T-cell (primary cell): ENCODE results near the gene ATP5MC2. TPM values are rescaled to one million over a fixed set of nuclear protein-coding genes. Genes with fewer than 3 reads are reported as not detected.
A peak's percentile ranks its signal among the peaks of the same experiment; 100 is the strongest.

Source experiments
- ATAC-seq, 4 experiments: fragments of 200-7000 bp in 3 of 4; fragments of 150-1000 bp in 1 of 4; cut with Tn5 transposase; replicated peaks in 1 of 4; 1 replicate in 3 of 4; 2 replicates in 1 of 4; pipeline ENCODE4 v1.10.0; 2021; ENCODE audit warnings: moderate library complexity in 3 of 4, mild to moderate bottlenecking in 2 of 4, moderate number of reproducible peaks in 1 of 4
- CTCF ChIA-PET, 2 donors: fragments of 300-600 bp; sonication (Branson Sonifier 250); formaldehyde crosslinking; loops; one replicate each; lab custom pipeline; 2022; ENCODE audit warnings: antibody characterized with exemption in 2 of 2; lab: Charles Lee
- POLR2A ChIA-PET, 2 donors: fragments of 300-600 bp; sonication (Branson Sonifier 250); formaldehyde crosslinking; loops; one replicate each; lab custom pipeline; 2022; ENCODE audit warnings: antibody characterized with exemption in 2 of 2; lab: Charles Lee
- DNase-seq, 35 experiments: peaks; one replicate each; pipeline versions ENCODE4 v3.0.0 to v3.0.0-alpha.2; 2013 to 2023
- H3K27ac ChIP-seq: one replicate; pipeline ENCODE4 v1.5.1; 2013; ENCODE audit warnings: low read length
- H3K27me3 ChIP-seq, 2 experiments: replicated peaks in 1 of 2; 1 replicate in 1 of 2; 2 replicates in 1 of 2; pipeline versions ENCODE4 v1.6.1 to v1.7.0; 2013; ENCODE audit warnings: low read length in 1 of 2, mixed read lengths in 1 of 2; ENCODE audit not compliant: control insufficient read depth in 2 of 2, insufficient read depth in 2 of 2; ENCODE audit errors: extremely low read depth in 1 of 2
- H3K36me3 ChIP-seq, 2 donors: 1 replicate in 1 of 2; 2 replicates in 1 of 2; pipeline versions ENCODE4 v1.6.1 to v1.7.0; 2013; ENCODE audit warnings: low read length in 1 of 2; ENCODE audit not compliant: control insufficient read depth in 2 of 2, insufficient read depth in 1 of 2; ENCODE audit errors: extremely low read depth in 1 of 2
- H3K4me1 ChIP-seq, 2 experiments: 1 replicate in 1 of 2; 2 replicates in 1 of 2; pipeline versions ENCODE4 v1.6.1 to v1.7.0; 2013; ENCODE audit warnings: low read length in 2 of 2, mixed read lengths in 1 of 2; ENCODE audit not compliant: insufficient read depth in 2 of 2, control insufficient read depth in 1 of 2; ENCODE audit errors: extremely low read depth in 1 of 2
- H3K4me3 ChIP-seq, 2 donors: 1 replicate in 1 of 2; 2 replicates in 1 of 2; pipeline versions ENCODE4 v1.5.1 to v1.7.0; 2013; ENCODE audit warnings: mild to moderate bottlenecking in 2 of 2, low read length in 1 of 2, moderate library complexity in 1 of 2; ENCODE audit not compliant: control insufficient read depth in 1 of 2; ENCODE audit errors: extremely low read depth in 1 of 2
- H3K9me3 ChIP-seq: 2 replicates; pipeline ENCODE4 v1.7.0; 2013
- H3K27ac Mint-ChIP-seq, 2 donors: one replicate each; pipeline ENCODE4 v1.8.0; 2020 to 2021; ENCODE audit warnings: mild to moderate bottlenecking in 2 of 2, mixed read lengths in 2 of 2
- H3K27me3 Mint-ChIP-seq, 2 donors: one replicate each; pipeline ENCODE4 v1.8.0; 2021 to 2022; ENCODE audit warnings: mixed read lengths in 2 of 2
- H3K36me3 Mint-ChIP-seq: one replicate; pipeline ENCODE4 v1.8.0; 2021; ENCODE audit warnings: mixed read lengths
- H3K4me1 Mint-ChIP-seq, 3 donors: one replicate each; pipeline ENCODE4 v1.8.0; 2020 to 2022; ENCODE audit warnings: mixed read lengths in 3 of 3, mild to moderate bottlenecking in 1 of 3
- H3K4me3 Mint-ChIP-seq, 3 donors: one replicate each; pipeline ENCODE4 v1.8.0; 2020 to 2022; ENCODE audit warnings: mild to moderate bottlenecking in 3 of 3, mixed read lengths in 3 of 3, moderate library complexity in 3 of 3
- H3K9me3 Mint-ChIP-seq, 3 donors: one replicate each; pipeline ENCODE4 v1.8.0; 2020 to 2022; ENCODE audit warnings: mixed read lengths in 3 of 3
- WGBS: methylation state at CpG from one replicate; pipeline ENCODE4 v1.1.5; 2013; ENCODE audit warnings: missing lambda C conversion rate; ENCODE audit not compliant: insufficient coverage; 5-methylcytosine and 5-hydroxymethylcytosine counted together
- total RNA-seq, 35 experiments: library from RNA in 6 of 35; stranded (reverse) in 6 of 35; fragments of 120-200 nt in 1 of 35; gene quantifications; one replicate each; pipeline versions ENCODE4 v1.2.1 to v1.2.4 and lab custom pipeline; 2013 to 2026

The ATP5MC2 gene
- total RNA-seq, 5 donors from 2014 or later (not counting 1 experiment from before 2014, with no cell fraction given): 223 to 283 (median 251) TPM

GRCh38 chr12:53667080-53667479 is 8.8 kb downstream of the ATP5MC2 start:
- Mint-ChIP-seq H3K4me1 (peaks cover 6 to 12% (median 12%) of the 10 kb centered on the region in 3 donors), H3K9me3 (no peaks in the 10 kb centered on the region), H3K27me3 (no peaks in the 10 kb centered on the region), H3K27ac (no peak overlapping the region), H3K36me3 (peaks cover 47% of the 10 kb centered on the region), H3K4me3 (no peak overlapping the region)
- DNase-seq (no peak), ATAC-seq (no peak)
- no CpG with 5 or more reads among the region's 2 CpGs for WGBS
- Histone ChIP-seq H3K36me3 (peaks cover 21 to 77% of the 10 kb centered on the region in 2 donors), H3K27ac (no peak overlapping the region), H3K27me3 (no peaks in the 10 kb centered on the region), H3K4me1 (no peaks in the 10 kb centered on the region), H3K4me3 (no peak overlapping the region), H3K9me3 (no peaks in the 10 kb centered on the region)
- CTCF ChIA-PET: interaction anchor here in 1 of 2 donors (0.7 kb wide), 1 partner anchor 28 kb away, joined by 3 read pairs; no protein-coding TSS in a partner anchor
- POLR2A ChIA-PET: no interaction called here

GRCh38 chr12:53664936-53665335 is 10.9 kb downstream of the ATP5MC2 start:
- no peak overlapping the region for H3K4me3 ChIP-seq
- H3K36me3 ChIP-seq: peaks cover 15 to 58% of the 10 kb centered on the region in 2 donors
- H3K27me3 ChIP-seq: no peaks in the 10 kb centered on the region
- H3K9me3 ChIP-seq: no peaks in the 10 kb centered on the region
- no peak overlapping the region for H3K4me3 Mint-ChIP-seq
- DNase-seq (no peak), ATAC-seq (no peak)
- no peaks in the 10 kb centered on the region for H3K27me3 Mint-ChIP-seq
- CTCF ChIA-PET: interaction anchor here (0.6 to 1.2 kb wide), 2 partner anchors 10 to 86 kb away, joined by 4 to 5 read pairs; no protein-coding TSS in a partner anchor
- H3K27ac ChIP-seq: no peak overlapping the region
- H3K9me3 Mint-ChIP-seq: no peaks in the 10 kb centered on the region
- POLR2A ChIA-PET: no interaction called here
- WGBS: 90% methylated on average over 4 of the region's 7 CpGs
- H3K4me1 Mint-ChIP-seq: peaks cover 0 to 3% (median 3%) of the 10 kb centered on the region in 3 donors
- H3K27ac Mint-ChIP-seq: no peak overlapping the region
- H3K4me1 ChIP-seq: no peaks in the 10 kb centered on the region
- H3K36me3 Mint-ChIP-seq: peaks cover 37% of the 10 kb centered on the region

DNA sequence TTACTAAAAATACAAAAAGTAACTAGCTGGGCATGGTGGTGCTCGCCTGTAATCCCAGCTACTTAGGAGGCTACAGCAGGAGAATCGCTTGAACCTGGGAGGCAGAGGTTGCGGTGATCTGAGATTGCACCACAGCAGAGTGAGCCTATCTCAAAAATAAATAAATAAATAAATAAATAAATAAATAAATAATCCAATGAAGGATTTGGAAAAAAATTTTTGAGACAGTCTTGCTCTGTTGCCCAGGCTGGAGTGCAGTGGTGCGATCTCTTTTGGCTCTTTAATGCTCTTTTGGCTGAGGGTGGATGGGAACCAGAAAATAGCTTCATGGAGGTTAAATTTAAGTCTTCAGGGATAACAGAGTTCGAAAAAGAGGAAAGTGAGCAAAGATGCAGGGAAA is 11.7 kb downstream of the ATP5MC2 start:
- Histone ChIP-seq H3K36me3 (peaks cover 14 to 51% of the 10 kb centered on the region in 2 donors), H3K4me3 (no peak overlapping the region), H3K9me3 (no peaks in the 10 kb centered on the region), H3K4me1 (no peaks in the 10 kb centered on the region), H3K27me3 (no peaks in the 10 kb centered on the region), H3K27ac (no peak overlapping the region)
- ATAC-seq (no peak), DNase-seq (no peak)
- H3K4me3 Mint-ChIP-seq: no peak overlapping the region
- no peaks in the 10 kb centered on the region for H3K27me3 Mint-ChIP-seq
- CTCF ChIA-PET: interaction anchor here (0.6 to 1.2 kb wide), 2 partner anchors 10 to 85 kb away, joined by 4 to 5 read pairs; no protein-coding TSS in a partner anchor
- H3K27ac Mint-ChIP-seq: no peak overlapping the region
- H3K4me1 Mint-ChIP-seq: no peaks in the 10 kb centered on the region
- peaks cover 29% of the 10 kb centered on the region for H3K36me3 Mint-ChIP-seq
- no peaks in the 10 kb centered on the region for H3K9me3 Mint-ChIP-seq
- WGBS: 46% methylated on average over 2 of the region's 5 CpGs
- POLR2A ChIA-PET: no interaction called here

GRCh38 chr12:53660041-53660440 is 15.8 kb downstream of the ATP5MC2 start:
- WGBS: 100% methylated on average over 1 of the region's 5 CpGs
- H3K27ac ChIP-seq: no peak overlapping the region
- no peaks in the 10 kb centered on the region for H3K9me3 ChIP-seq
- no peak overlapping the region for H3K4me3 ChIP-seq
- H3K27me3 Mint-ChIP-seq: no peaks in the 10 kb centered on the region
- H3K4me3 Mint-ChIP-seq: no peak overlapping the region
- ChIA-PET POLR2A (no interaction called here), CTCF (no interaction called here)
- peak overlapping the region in 1 of 2 donors; percentile 1 for H3K27ac Mint-ChIP-seq
- H3K36me3 ChIP-seq: peaks cover 6 to 16% of the 10 kb centered on the region in 2 donors
- no peaks in the 10 kb centered on the region for H3K27me3 ChIP-seq
- DNase-seq (no peak), ATAC-seq (no peak)
- no peaks in the 10 kb centered on the region for H3K9me3 Mint-ChIP-seq
- no peaks in the 10 kb centered on the region for H3K4me1 Mint-ChIP-seq
- no peaks in the 10 kb centered on the region for H3K4me1 ChIP-seq
- H3K36me3 Mint-ChIP-seq: peaks cover 12% of the 10 kb centered on the region

DNA sequence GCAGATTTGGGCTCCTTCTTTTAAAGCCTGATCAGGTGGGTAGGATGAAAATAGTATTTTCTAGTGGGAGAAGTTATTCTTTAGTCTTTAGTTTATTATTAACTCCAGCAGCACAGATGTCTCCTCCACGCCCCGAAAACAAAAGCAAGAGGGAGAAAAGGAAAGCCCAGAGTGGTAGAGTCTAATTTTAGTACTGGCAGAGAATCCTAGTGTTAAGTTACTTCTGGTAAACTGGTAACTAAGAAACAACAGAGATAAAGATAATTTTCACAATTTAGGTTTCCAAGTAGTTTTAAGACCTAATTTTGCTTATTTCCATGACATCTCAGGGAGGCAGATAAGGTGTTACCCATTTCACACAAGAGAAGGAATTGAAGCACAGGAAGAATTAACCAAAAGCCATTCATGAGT is 16.3 kb downstream of the ATP5MC2 start:
- WGBS: no CpG with 5 or more reads among the region's 2 CpGs
- Histone ChIP-seq H3K27me3 (no peaks in the 10 kb centered on the region), H3K36me3 (peaks cover 3 to 11% of the 10 kb centered on the region in 2 donors), H3K9me3 (no peaks in the 10 kb centered on the region), H3K4me3 (no peak overlapping the region), H3K4me1 (no peaks in the 10 kb centered on the region), H3K27ac (no peak overlapping the region)
- POLR2A ChIA-PET: no interaction called here
- DNase-seq (no peak), ATAC-seq (no peak)
- Mint-ChIP-seq H3K4me1 (no peaks in the 10 kb centered on the region), H3K9me3 (no peaks in the 10 kb centered on the region), H3K4me3 (no peak overlapping the region), H3K36me3 (peaks cover 9% of the 10 kb centered on the region), H3K27me3 (no peaks in the 10 kb centered on the region), H3K27ac (no peak overlapping the region)
- CTCF ChIA-PET: no interaction called here

- Mint-ChIP-seq H3K4me1 (no peaks in the 10 kb centered on the region), H3K9me3 (no peaks in the 10 kb centered on the region), H3K4me3 (no peak overlapping the region), H3K36me3 (peaks cover 5% of the 10 kb centered on the region), H3K27me3 (no peaks in the 10 kb centered on the region), H3K27ac (no peak overlapping the region)
- DNase-seq (no peak), ATAC-seq (no peak)
- Histone ChIP-seq H3K9me3 (no peaks in the 10 kb centered on the region), H3K27ac (no peak overlapping the region), H3K27me3 (no peaks in the 10 kb centered on the region), H3K36me3 (peaks cover 3 to 7% of the 10 kb centered on the region in 2 donors), H3K4me1 (no peaks in the 10 kb centered on the region), H3K4me3 (no peak overlapping the region)
- ChIA-PET CTCF (no interaction called here), POLR2A (interaction anchor here in 1 of 2 donors (0.5 to 0.6 kb wide), 2 partner anchors 147 to 537 kb away, joined by 3 to 6 read pairs; no protein-coding TSS in a partner anchor)
- no CpG with 5 or more reads among the region's 3 CpGs for WGBS
Measured at GRCh38 chr12:53659011-53659551, 16.8 kb downstream of the ATP5MC2 start.
